Kidney (tissue), 14 donors: ENCODE measurements around the gene MAL. TPM values are rescaled to one million over a fixed set of nuclear protein-coding genes. Genes with fewer than 3 reads are reported as not detected.
A peak's percentile ranks its signal among the peaks of the same experiment; 100 is the strongest.

Source experiments
- DNase-seq, 5 donors: peaks; one replicate each; pipeline ENCODE4 v3.0.0-alpha.2; 2013 to 2020
- FAIRE-seq: peaks from 2 replicates; lab custom pipeline; 2012; peaks lifted over from hg19 to GRCh38; lab: Jason Lieb, UNC
- H3K27ac ChIP-seq, 2 donors: one replicate each; pipeline ENCODE4 v1.7.0; 2013; ENCODE audit warnings: low read depth in 2 of 2, low read length in 2 of 2, inconsistent platforms in 1 of 2
- H3K27me3 ChIP-seq: one replicate; pipeline ENCODE4 v1.7.1; 2013; ENCODE audit warnings: low read length, inconsistent platforms; ENCODE audit not compliant: control insufficient read depth, insufficient read depth
- H3K36me3 ChIP-seq, 3 donors: one replicate each; pipeline versions ENCODE4 v1.7.0 to v1.7.1; 2013; ENCODE audit warnings: low read length in 3 of 3, control low read depth in 1 of 3, inconsistent platforms in 1 of 3; ENCODE audit not compliant: insufficient read depth in 3 of 3, control insufficient read depth in 2 of 3
- H3K4me1 ChIP-seq, 3 donors: one replicate each; pipeline versions ENCODE4 v1.7.0 to v1.7.1; 2013; ENCODE audit warnings: low read length in 3 of 3, inconsistent platforms in 1 of 3, low read depth in 1 of 3; ENCODE audit not compliant: control insufficient read depth in 2 of 3, insufficient read depth in 2 of 3
- H3K4me3 ChIP-seq, 3 donors: one replicate each; pipeline versions ENCODE4 v1.7.0 to v1.8.1; 2013; ENCODE audit warnings: low read length in 3 of 3, control low read depth in 1 of 3, inconsistent platforms in 1 of 3
- H3K9ac ChIP-seq, 3 donors: one replicate each; pipeline versions ENCODE4 v1.7.0 to v1.7.1; 2013; ENCODE audit warnings: low read length in 3 of 3, control low read depth in 1 of 3, inconsistent platforms in 1 of 3
- H3K9me3 ChIP-seq, 3 donors: one replicate each; pipeline versions ENCODE4 v1.7.0 to v1.7.1; 2013; ENCODE audit warnings: low read length in 3 of 3, control low read depth in 1 of 3, inconsistent platforms in 1 of 3; ENCODE audit not compliant: control insufficient read depth in 2 of 3, insufficient read depth in 1 of 3
- CTCF ChIP-seq: IDR thresholded peaks from 3 replicates; pipeline ENCODE4 v1.5.1; 2012; ENCODE audit warnings: mild to moderate bottlenecking, moderate library complexity, borderline replicate concordance; ENCODE audit not compliant: insufficient read depth; ENCODE audit errors: extremely low read depth
- intact Hi-C: fragments of 100-400 bp; cut with DNase I; formaldehyde crosslinking; loops from one replicate; pipeline ENCODE4 v1.11.1; 2022
- polyA plus RNA-seq: library from polyadenylated mRNA; stranded (reverse); fragments of 350-450 nt; fragmentation: Illumina TruSeq; extraction: RNeasy Lipid Tissue Mini Kit (QIAGEN cat#74804); gene quantifications from one replicate; pipeline ENCODE4 v1.2.3, GENCODE V29; 2014; ENCODE audit warnings: low read depth, low replicate concordance; ENCODE audit not compliant: insufficient read depth
- total RNA-seq: library from RNA; stranded (reverse); fragmentation: NEBNext Ultra II Directional; extraction: Animal tissue kit (Norgen Biotek cat#: 25700); gene quantifications from one replicate; pipeline ENCODE4 v1.2.1, GENCODE V29; 2021
- donor health status: control.
- donor health status: control.
- donor health status: control.
- donor health status: control.
- donor health status: control.
- donor health status: DM: yes; HTN: yes; CAD: no.
- donor health status: Normal renal cell carcinoma (clear cell type).

The MAL gene
- total and polyA plus RNA-seq, 2 donors from 2014 or later = 477 to 1,006 TPM

GRCh38 chr2:95026471-95027368, 1.2 kb downstream of the MAL start:
- H3K4me1 ChIP-seq = peaks cover 0 to 38% (median 18%) of the 10 kb centered on the region in 3 donors
- DNase-seq = peak in 4 of 5 donors; percentile 32 to 72 (median 40)
- peaks cover 9% of the 10 kb centered on the region for H3K27me3 ChIP-seq
- H3K9me3 ChIP-seq = no peaks in the 10 kb centered on the region
- H3K9ac ChIP-seq = peak overlapping the region; percentile 10 to 60 (median 57)
- peak overlapping the region; percentile 28 to 69 (median 61) for H3K4me3 ChIP-seq
- intact Hi-C loops = no loop called here
- peaks cover 0 to 3% (median 0%) of the 10 kb centered on the region in 3 donors for H3K36me3 ChIP-seq
- H3K27ac ChIP-seq = peak overlapping the region; percentile 79 to 91
- FAIRE-seq = no peak
- no peak for TF ChIP-seq CTCF

DNA sequence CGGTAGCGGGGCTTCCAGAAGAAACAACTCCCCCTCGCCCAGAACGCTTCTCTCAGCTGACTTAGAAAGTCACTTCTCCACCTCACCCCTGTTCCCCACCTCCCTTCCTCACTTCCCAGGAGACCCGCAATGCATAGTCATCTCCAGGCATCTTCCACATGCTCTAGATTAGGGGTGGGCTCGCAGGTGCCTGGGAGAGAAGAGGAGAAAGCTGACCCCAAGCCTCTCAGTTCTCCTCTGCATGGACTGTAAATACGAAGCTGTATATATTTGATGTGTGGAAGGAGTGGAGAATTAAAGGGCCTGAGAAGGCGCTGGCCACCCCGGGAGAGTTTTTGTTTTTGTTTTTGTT, 1.8 kb downstream of the MAL start:
- DNase-seq (no peak), FAIRE-seq (no peak)
- no peak for TF ChIP-seq CTCF
- Histone ChIP-seq H3K9me3 (no peaks in the 10 kb centered on the region), H3K36me3 (peaks cover 0 to 3% (median 0%) of the 10 kb centered on the region in 3 donors), H3K27ac (peak overlapping the region; percentile 79 to 91), H3K4me1 (peaks cover 0 to 38% (median 22%) of the 10 kb centered on the region in 3 donors), H3K4me3 (peak overlapping the region; percentile 28 to 68 (median 61)), H3K9ac (peak overlapping the region; percentile 10 to 60 (median 57)), H3K27me3 (peaks cover 9% of the 10 kb centered on the region)
- intact Hi-C loops = no loop called here

- Histone ChIP-seq H3K27me3 (peaks cover 6% of the 10 kb centered on the region), H3K4me3 (peak overlapping the region in 1 of 3 donors; percentile 40), H3K9ac (peak overlapping the region in 2 of 3 donors; percentile 56 to 59), H3K4me1 (peaks cover 0 to 36% (median 22%) of the 10 kb centered on the region in 3 donors), H3K9me3 (no peaks in the 10 kb centered on the region), H3K36me3 (peaks cover 0 to 5% (median 3%) of the 10 kb centered on the region in 3 donors), H3K27ac (peak overlapping the region; percentile 73)
- intact Hi-C loops = no loop called here
- DNase-seq (peak in 1 of 5 donors; percentile 83), FAIRE-seq (no peak)
- TF ChIP-seq CTCF = no peak
Observed at GRCh38 chr2:95029898-95030341, 4.4 kb downstream of the MAL start.
